Mesenchymal stem cell (in vitro differentiated cells and primary cell): Measurements from ENCODE around the gene INSYN2B.

Experiments
- DNase-seq: peaks from one replicate; pipeline ENCODE4 v3.0.0-alpha.2; 2013
- H2AFZ ChIP-seq: one replicate; pipeline ENCODE4 v1.6.1; 2013; ENCODE audit warnings: low read depth, mild to moderate bottlenecking, control low read depth, inconsistent platforms, low read length, moderate library complexity
- H2AK5ac ChIP-seq: 2 replicates; pipeline ENCODE4 v1.6.1; 2013; ENCODE audit warnings: low read length, moderate library complexity, mild to moderate bottlenecking, inconsistent platforms; ENCODE audit not compliant: severe bottlenecking
- H2BK120ac ChIP-seq: one replicate; pipeline ENCODE4 v1.6.1; 2013; ENCODE audit warnings: low read depth, mild to moderate bottlenecking, inconsistent platforms, low read length, moderate library complexity
- H2BK12ac ChIP-seq, 2 experiments: one replicate each; pipeline ENCODE4 v1.6.1; 2013; ENCODE audit warnings: inconsistent platforms in 2 of 2, low read length in 2 of 2, mild to moderate bottlenecking in 2 of 2, moderate library complexity in 2 of 2, control low read depth in 1 of 2
- H2BK15ac ChIP-seq: one replicate; pipeline ENCODE4 v1.6.1; 2013; ENCODE audit warnings: mild to moderate bottlenecking, low read depth, inconsistent platforms; ENCODE audit not compliant: poor library complexity, severe bottlenecking
- H2BK5ac ChIP-seq: 2 replicates; pipeline ENCODE4 v1.6.1; 2013; ENCODE audit warnings: low read depth, mild to moderate bottlenecking, low read length, control low read depth, inconsistent platforms; ENCODE audit not compliant: poor library complexity, severe bottlenecking
- H3K14ac ChIP-seq, 2 experiments: one replicate each; pipeline ENCODE4 v1.6.1; 2013; ENCODE audit warnings: inconsistent platforms in 2 of 2, low read length in 2 of 2, control low read depth in 1 of 2, mild to moderate bottlenecking in 1 of 2, moderate library complexity in 1 of 2
- H3K18ac ChIP-seq, 2 experiments: one replicate each; pipeline ENCODE4 v1.6.1; 2013; ENCODE audit warnings: inconsistent platforms in 2 of 2, low read length in 2 of 2, control low read depth in 1 of 2, low read depth in 1 of 2, mild to moderate bottlenecking in 1 of 2
- H3K23ac ChIP-seq, 2 experiments: one replicate each; pipeline ENCODE4 v1.6.1; 2013; ENCODE audit warnings: inconsistent platforms in 2 of 2, low read length in 2 of 2, mild to moderate bottlenecking in 2 of 2, moderate library complexity in 2 of 2, control low read depth in 1 of 2
- H3K27ac ChIP-seq: 2 replicates; pipeline ENCODE4 v1.5.1; 2013; ENCODE audit warnings: mild to moderate bottlenecking, moderate library complexity, low read length, control low read depth, inconsistent platforms; ENCODE audit not compliant: poor library complexity, severe bottlenecking
- H3K27me3 ChIP-seq, 2 experiments: 2 replicates each; pipeline versions ENCODE4 v1.6.1 to v1.7.0; 2013; ENCODE audit warnings: low read length in 2 of 2, mild to moderate bottlenecking in 2 of 2, moderate library complexity in 2 of 2, control low read depth in 1 of 2, inconsistent platforms in 1 of 2; ENCODE audit not compliant: control insufficient read depth in 1 of 2, insufficient read depth in 1 of 2
- H3K36me3 ChIP-seq, 2 experiments: 2 replicates each; pipeline versions ENCODE4 v1.6.1 to v1.7.0; 2013; ENCODE audit warnings: low read length in 2 of 2, control low read depth in 1 of 2, inconsistent platforms in 1 of 2, low read depth in 1 of 2, mild to moderate bottlenecking in 1 of 2; ENCODE audit not compliant: insufficient read depth in 2 of 2, control insufficient read depth in 1 of 2
- H3K4ac ChIP-seq, 2 experiments: one replicate each; pipeline ENCODE4 v1.6.1; 2013; ENCODE audit warnings: inconsistent platforms in 2 of 2, low read length in 2 of 2, mild to moderate bottlenecking in 2 of 2, moderate library complexity in 2 of 2, control low read depth in 1 of 2, low read depth in 1 of 2
- H3K4me1 ChIP-seq: 2 replicates; pipeline ENCODE4 v1.6.1; 2013; ENCODE audit warnings: low read depth, low read length, control low read depth; ENCODE audit not compliant: control insufficient read depth, insufficient read depth
- H3K4me2 ChIP-seq: 2 replicates; pipeline ENCODE4 v1.6.1; 2013; ENCODE audit warnings: low read length, mild to moderate bottlenecking, inconsistent platforms; ENCODE audit not compliant: poor library complexity, severe bottlenecking
- H3K4me3 ChIP-seq, 2 experiments: 2 replicates each; pipeline versions ENCODE4 v1.5.1 to v1.7.0; 2013; ENCODE audit warnings: low read length in 2 of 2, mild to moderate bottlenecking in 2 of 2, control low read depth in 1 of 2, low read depth in 1 of 2; ENCODE audit not compliant: insufficient read depth in 1 of 2
- H3K79me1 ChIP-seq: replicated peaks from 2 replicates; pipeline ENCODE4 v1.6.1; 2013; ENCODE audit warnings: mild to moderate bottlenecking, control low read depth, low read length, inconsistent platforms; ENCODE audit not compliant: poor library complexity, severe bottlenecking
- H3K9ac ChIP-seq: 2 replicates; pipeline ENCODE4 v1.7.0; 2013; ENCODE audit warnings: mild to moderate bottlenecking, low read length, moderate library complexity
- H3K9me3 ChIP-seq: 2 replicates; pipeline ENCODE4 v1.7.0; 2013; ENCODE audit warnings: mild to moderate bottlenecking, low read length; ENCODE audit not compliant: control insufficient read depth
- H4K8ac ChIP-seq: one replicate; pipeline ENCODE4 v1.6.1; 2013; ENCODE audit warnings: inconsistent platforms, mild to moderate bottlenecking, low read length, moderate library complexity
- H4K91ac ChIP-seq: one replicate; pipeline ENCODE4 v1.6.1; 2013; ENCODE audit warnings: mild to moderate bottlenecking, low read length, inconsistent platforms
- WGBS: methylation state at CpG from one replicate; pipeline ENCODE4 v1.1.7; 2013; ENCODE audit warnings: mixed read lengths; 5-methylcytosine and 5-hydroxymethylcytosine counted together

The INSYN2B gene

GRCh38 chr5:169840405-169840804, 139.9 kb downstream of the INSYN2B start:
- H2BK15ac ChIP-seq, result no peak overlapping the region
- no peak overlapping the region for H3K23ac ChIP-seq
- no peak overlapping the region for H4K8ac ChIP-seq
- H3K9me3 ChIP-seq, result no peaks in the 10 kb centered on the region
- no peaks in the 10 kb centered on the region for H3K4me1 ChIP-seq
- H2BK120ac ChIP-seq, result no peak overlapping the region
- H2BK5ac ChIP-seq, result no peak overlapping the region
- H3K4me3 ChIP-seq, result no peak overlapping the region
- H3K79me1 ChIP-seq, result no peaks in the 10 kb centered on the region
- no peaks in the 10 kb centered on the region for H3K27me3 ChIP-seq
- no peak overlapping the region for H3K27ac ChIP-seq
- no peak overlapping the region for H3K4me2 ChIP-seq
- 95% methylated on average over 3 of the region's 3 CpGs for WGBS
- H2BK12ac ChIP-seq, result no peak overlapping the region
- H3K36me3 ChIP-seq, result no peaks in the 10 kb centered on the region
- no peak overlapping the region for H2AFZ ChIP-seq
- no peak overlapping the region for H4K91ac ChIP-seq
- no peak overlapping the region for H3K18ac ChIP-seq
- H2AK5ac ChIP-seq, result no peak overlapping the region
- H3K14ac ChIP-seq, result no peak overlapping the region
- DNase-seq, result no peak
- no peak overlapping the region for H3K9ac ChIP-seq
- H3K4ac ChIP-seq, result no peak overlapping the region

GRCh38 chr5:169838688-169839087, 141.6 kb downstream of the INSYN2B start:
- Histone ChIP-seq H3K14ac (no peak overlapping the region), H4K91ac (no peak overlapping the region), H3K27me3 (no peaks in the 10 kb centered on the region), H2BK5ac (no peak overlapping the region), H3K4me1 (no peaks in the 10 kb centered on the region), H4K8ac (no peak overlapping the region), H2BK15ac (no peak overlapping the region), H3K79me1 (no peaks in the 10 kb centered on the region), H3K4me2 (no peak overlapping the region), H3K9ac (no peak overlapping the region), H2BK12ac (no peak overlapping the region), H3K4ac (no peak overlapping the region), H2AK5ac (no peak overlapping the region), H3K23ac (no peak overlapping the region), H3K27ac (no peak overlapping the region), H2AFZ (no peak overlapping the region), H3K9me3 (no peaks in the 10 kb centered on the region), H2BK120ac (no peak overlapping the region), H3K4me3 (no peak overlapping the region), H3K18ac (no peak overlapping the region), H3K36me3 (no peaks in the 10 kb centered on the region)
- no peak for DNase-seq
- WGBS, result 71% methylated on average over 3 of the region's 3 CpGs

- no peak overlapping the region for H2BK12ac ChIP-seq
- H3K4ac ChIP-seq, result no peak overlapping the region
- no peak overlapping the region for H2BK120ac ChIP-seq
- no peak overlapping the region for H3K4me3 ChIP-seq
- H3K4me2 ChIP-seq, result no peak overlapping the region
- no peak for DNase-seq
- H3K18ac ChIP-seq, result no peak overlapping the region
- H3K4me1 ChIP-seq, result no peaks in the 10 kb centered on the region
- H3K79me1 ChIP-seq, result no peaks in the 10 kb centered on the region
- H3K9ac ChIP-seq, result no peak overlapping the region
- H3K27ac ChIP-seq, result no peak overlapping the region
- H2BK5ac ChIP-seq, result no peak overlapping the region
- no peak overlapping the region for H4K91ac ChIP-seq
- H3K9me3 ChIP-seq, result no peaks in the 10 kb centered on the region
- H4K8ac ChIP-seq, result no peak overlapping the region
- no peak overlapping the region for H2AFZ ChIP-seq
- H3K23ac ChIP-seq, result no peak overlapping the region
- H3K14ac ChIP-seq, result no peak overlapping the region
- no peaks in the 10 kb centered on the region for H3K36me3 ChIP-seq
- no peaks in the 10 kb centered on the region for H3K27me3 ChIP-seq
- no peak overlapping the region for H2AK5ac ChIP-seq
- H2BK15ac ChIP-seq, result no peak overlapping the region
These were observed 142.6 kb downstream of the INSYN2B start for GRCh38 chr5:169837686-169838085.

- Histone ChIP-seq H4K8ac (no peak overlapping the region), H3K27me3 (no peaks in the 10 kb centered on the region), H3K23ac (no peak overlapping the region), H3K9ac (no peak overlapping the region), H3K4ac (no peak overlapping the region), H2AFZ (no peak overlapping the region), H3K4me2 (no peak overlapping the region), H3K4me3 (no peak overlapping the region), H3K18ac (no peak overlapping the region), H2BK120ac (no peak overlapping the region), H2BK5ac (no peak overlapping the region), H3K27ac (no peak overlapping the region), H3K14ac (no peak overlapping the region), H2AK5ac (no peak overlapping the region), H3K36me3 (no peaks in the 10 kb centered on the region), H2BK15ac (no peak overlapping the region), H2BK12ac (no peak overlapping the region), H3K4me1 (no peaks in the 10 kb centered on the region), H3K9me3 (no peaks in the 10 kb centered on the region), H4K91ac (no peak overlapping the region), H3K79me1 (no peaks in the 10 kb centered on the region)
- 71% methylated on average over 2 of the region's 3 CpGs for WGBS
- DNase-seq, result no peak
These were observed 143.3 kb downstream of the INSYN2B start for GRCh38 chr5:169836835-169837536.
